HG03378 (cell line): ENCODE results near the gene SREBF1.

Experiments used
- ATAC-seq: cut with Tn5 transposase; IDR thresholded peaks from one replicate; pipeline ENCODE4 v1.9.1; 2021; ENCODE audit warnings: mild to moderate bottlenecking, moderate library complexity; ENCODE audit not compliant: unreplicated experiment

The SREBF1 gene

GRCh38 chr17:17783116-17783824 is 53.5 kb downstream of the SREBF1 start:
- ATAC-seq = no peak

- ATAC-seq = no peak
Measured at GRCh38 chr17:17782523-17783115, 54.2 kb downstream of the SREBF1 start.

GRCh38 chr17:17781591-17782496 is 54.9 kb downstream of the SREBF1 start:
- no peak for ATAC-seq

GRCh38 chr17:17780922-17781590 is 55.7 kb downstream of the SREBF1 start:
- no peak for ATAC-seq

- ATAC-seq = no peak
Measured at GRCh38 chr17:17779015-17779611, 57.7 kb downstream of the SREBF1 start.

GRCh38 chr17:17778308-17779014 is 58.3 kb downstream of the SREBF1 start:
- no peak for ATAC-seq

GRCh38 chr17:17776889-17777288 is 59.9 kb downstream of the SREBF1 start:
- no peak for ATAC-seq

- no peak for ATAC-seq
Measured at GRCh38 chr17:17774009-17774881, 62.5 kb downstream of the SREBF1 start.

- no peak for ATAC-seq
Measured at GRCh38 chr17:17772231-17772630, 64.6 kb downstream of the SREBF1 start.

GRCh38 chr17:17771498-17772201 is 65.1 kb downstream of the SREBF1 start:
- no peak for ATAC-seq

GRCh38 chr17:17770632-17771044 is 66.1 kb downstream of the SREBF1 start:
- ATAC-seq = no peak

- no peak for ATAC-seq
Measured at GRCh38 chr17:17769869-17770631, 66.7 kb downstream of the SREBF1 start.

GRCh38 chr17:17768424-17769088 is 68.2 kb downstream of the SREBF1 start:
- ATAC-seq = no peak

- ATAC-seq = no peak
Measured at GRCh38 chr17:17767887-17768418, 68.8 kb downstream of the SREBF1 start.

- no peak for ATAC-seq
Measured at GRCh38 chr17:17767154-17767869, 69.5 kb downstream of the SREBF1 start.

GRCh38 chr17:17766744-17767120 is 70.1 kb downstream of the SREBF1 start:
- no peak for ATAC-seq
